AG09309 (cell line): ENCODE results near the gene ABCB11.
A peak's percentile ranks its signal among the peaks of the same experiment; 100 is the strongest.

Experiments
- DNase-seq: peaks from one replicate; pipeline ENCODE4 v3.0.0-alpha.2; 2010; ENCODE audit warnings: low read depth
- H3K4me3 ChIP-seq: 2 replicates; pipeline ENCODE4 v1.5.1; 2011; ENCODE audit warnings: mild to moderate bottlenecking, low read depth, low read length, moderate library complexity; ENCODE audit not compliant: control insufficient read depth
- CTCF ChIP-seq: IDR thresholded peaks from 2 replicates; pipeline ENCODE4 v1.5.1; 2011; ENCODE audit warnings: mild to moderate bottlenecking, low read depth, low read length, inconsistent platforms; ENCODE audit not compliant: insufficient read depth, control insufficient read depth; ENCODE audit errors: missing control alignments

Gene ABCB11

GRCh38 chr2:168964251-168964807 lies 66.8 kb downstream of the ABCB11 start:
- TF ChIP-seq CTCF: no peak
- DNase-seq: no peak
- no peak overlapping the region for H3K4me3 ChIP-seq

DNA sequence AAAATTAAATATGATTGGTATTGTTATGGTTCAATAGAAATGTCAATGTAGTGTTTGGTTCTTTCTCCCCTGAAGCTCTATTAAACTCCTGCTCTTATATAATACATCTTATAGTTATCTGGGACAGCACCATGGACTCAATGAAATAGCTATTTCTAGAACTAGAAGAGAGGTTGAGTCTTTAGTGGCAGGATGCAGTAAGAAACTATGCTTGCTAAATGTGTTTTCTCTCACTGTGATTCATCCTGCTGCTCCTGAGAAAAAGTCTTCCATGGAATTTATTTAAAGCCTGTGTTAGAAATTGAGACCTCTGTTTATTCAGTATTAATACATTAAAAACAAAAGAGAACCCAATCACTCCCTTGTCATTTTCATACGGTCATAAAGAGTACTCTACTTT lies 68.5 kb downstream of the ABCB11 start:
- TF ChIP-seq CTCF: no peak
- DNase-seq: no peak
- H3K4me3 ChIP-seq: no peak overlapping the region

DNA sequence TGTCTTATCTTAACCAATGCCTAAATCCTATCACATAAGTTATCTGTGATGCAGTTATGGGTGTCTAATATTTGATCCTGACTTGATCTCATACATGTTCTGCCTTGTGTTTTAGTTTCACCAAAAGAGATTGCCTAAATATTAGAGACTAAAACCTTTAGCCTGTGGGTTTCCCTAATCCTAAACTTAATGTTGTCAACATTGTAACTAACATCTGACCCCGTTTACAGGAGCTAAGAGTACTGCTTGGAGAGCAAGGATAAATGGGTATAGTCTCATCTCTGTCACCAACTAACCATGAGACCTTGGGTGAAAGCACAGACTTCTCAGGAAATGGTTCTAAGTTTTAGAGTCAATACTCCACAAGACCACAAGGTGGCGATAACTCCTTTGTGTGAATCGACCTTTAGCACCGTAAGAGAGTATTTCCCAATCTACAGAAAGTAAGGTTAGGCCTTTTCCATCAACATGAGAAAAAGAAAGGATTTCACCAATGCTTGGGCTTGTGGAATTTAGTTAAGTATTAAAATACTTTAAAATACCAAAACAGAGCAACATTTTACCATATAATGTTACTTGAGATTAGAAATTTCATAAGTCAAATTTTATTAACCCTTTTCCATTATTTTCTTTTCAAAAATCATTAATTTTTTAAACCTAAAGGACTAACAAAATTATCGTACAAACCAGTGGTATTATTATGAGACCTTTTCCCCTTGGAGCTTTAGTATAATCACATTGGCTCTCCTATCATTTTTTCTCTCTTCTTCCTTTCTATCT lies 69.5 kb downstream of the ABCB11 start:
- TF ChIP-seq CTCF: peak; percentile 78
- DNase-seq: peak; percentile 46
- H3K4me3 ChIP-seq: no peak overlapping the region

GRCh38 chr2:168956392-168956791 lies 74.7 kb downstream of the ABCB11 start:
- no peak overlapping the region for H3K4me3 ChIP-seq
- no peak for TF ChIP-seq CTCF
- DNase-seq: no peak

DNA sequence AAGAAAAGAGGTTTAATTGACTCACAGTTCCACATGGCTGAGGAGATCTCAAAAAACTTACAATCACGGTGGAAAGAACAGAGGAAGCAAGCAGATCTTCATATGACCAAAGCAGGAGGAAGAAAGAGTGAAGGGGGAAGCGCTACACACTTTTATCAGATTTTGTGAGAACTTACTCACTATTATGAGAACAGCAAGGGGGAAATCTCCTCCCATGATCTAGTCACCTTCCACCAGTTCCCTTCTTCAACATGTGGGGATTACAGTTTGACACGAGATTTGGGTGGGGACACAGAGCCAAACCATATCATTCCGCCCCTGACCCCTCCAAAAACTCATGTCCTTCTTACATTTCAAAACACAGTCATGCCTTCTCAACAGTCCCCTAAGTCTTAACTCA lies 75.8 kb downstream of the ABCB11 start:
- TF ChIP-seq CTCF: no peak
- DNase-seq: no peak
- H3K4me3 ChIP-seq: no peak overlapping the region

- TF ChIP-seq CTCF: no peak
- no peak for DNase-seq
- H3K4me3 ChIP-seq: no peak overlapping the region
These were observed 76.9 kb downstream of the ABCB11 start for GRCh38 chr2:168954256-168954655.
